Neural crest cell (in vitro differentiated cells): ENCODE results near the gene TMEM131L. TPM values are rescaled to one million over a fixed set of nuclear protein-coding genes. Genes with fewer than 3 reads are reported as not detected.

ENCODE experiments used
- DNase-seq: peaks from one replicate; pipeline ENCODE4 v3.0.0; 2021; ENCODE audit warnings: low read depth, mixed read lengths, low spot score
- H3K27ac Mint-ChIP-seq: one replicate; pipeline ENCODE4 v1.8.0; 2021; ENCODE audit warnings: mild to moderate bottlenecking, mixed read lengths; ENCODE audit not compliant: unreplicated experiment
- H3K27me3 Mint-ChIP-seq: 2 replicates; pipeline ENCODE4 v1.8.0; 2021; ENCODE audit warnings: low read depth, mild to moderate bottlenecking, mixed read lengths
- H3K36me3 Mint-ChIP-seq: 2 replicates; pipeline ENCODE4 v1.8.0; 2021; ENCODE audit warnings: low read depth, mild to moderate bottlenecking, mixed read lengths
- H3K4me1 Mint-ChIP-seq: 2 replicates; pipeline ENCODE4 v1.8.0; 2021; ENCODE audit warnings: mixed read lengths
- H3K4me3 Mint-ChIP-seq: one replicate; pipeline ENCODE4 v1.8.0; 2021; ENCODE audit warnings: mild to moderate bottlenecking, mixed read lengths
- H3K9me3 Mint-ChIP-seq: 2 replicates; pipeline ENCODE4 v1.8.0; 2021; ENCODE audit warnings: mixed read lengths
- CTCF ChIP-seq: fragments of 200-600 bp; sonication (generic); conservative IDR thresholded peaks from 2 replicates; pipeline ENCODE4 v1.5.0; 2021; ENCODE audit warnings: antibody characterized with exemption, mild to moderate bottlenecking
- total RNA-seq: library from RNA; stranded (reverse); gene quantifications from 2 replicates; pipeline ENCODE4 v1.2.1, GENCODE V29; 2021

The TMEM131L gene
- total RNA-seq, 1 donor from 2014 or later: 36.1 TPM

- Mint-ChIP-seq H3K27me3 (no peaks in the 10 kb centered on the region), H3K4me3 (no peak overlapping the region), H3K9me3 (no peaks in the 10 kb centered on the region), H3K27ac (no peak overlapping the region), H3K4me1 (peaks cover 15% of the 10 kb centered on the region), H3K36me3 (peaks cover 16% of the 10 kb centered on the region)
- no peak for TF ChIP-seq CTCF
- DNase-seq: no peak
These were observed 123.8 kb downstream of the TMEM131L start for GRCh38 chr4:153589703-153590595.

GRCh38 chr4:153591441-153591840, 125.3 kb downstream of the TMEM131L start:
- no peak for DNase-seq
- H3K27me3 Mint-ChIP-seq: no peaks in the 10 kb centered on the region
- H3K4me1 Mint-ChIP-seq: peaks cover 15% of the 10 kb centered on the region
- H3K36me3 Mint-ChIP-seq: peaks cover 16% of the 10 kb centered on the region
- no peak overlapping the region for H3K27ac Mint-ChIP-seq
- no peak for TF ChIP-seq CTCF
- H3K9me3 Mint-ChIP-seq: no peaks in the 10 kb centered on the region
- H3K4me3 Mint-ChIP-seq: no peak overlapping the region

- Mint-ChIP-seq H3K4me3 (no peak overlapping the region), H3K27ac (no peak overlapping the region), H3K4me1 (peaks cover 15% of the 10 kb centered on the region), H3K9me3 (no peaks in the 10 kb centered on the region), H3K27me3 (no peaks in the 10 kb centered on the region), H3K36me3 (peaks cover 14% of the 10 kb centered on the region)
- DNase-seq: no peak
- no peak for TF ChIP-seq CTCF
These were observed 125.9 kb downstream of the TMEM131L start for GRCh38 chr4:153592064-153592463.

GRCh38 chr4:153593161-153593560, 127.0 kb downstream of the TMEM131L start:
- no peaks in the 10 kb centered on the region for H3K9me3 Mint-ChIP-seq

GRCh38 chr4:153594210-153594609, 128.1 kb downstream of the TMEM131L start:
- Mint-ChIP-seq H3K27me3 (no peaks in the 10 kb centered on the region), H3K4me1 (peaks cover 9% of the 10 kb centered on the region), H3K9me3 (no peaks in the 10 kb centered on the region), H3K36me3 (peaks cover 18% of the 10 kb centered on the region), H3K4me3 (no peak overlapping the region), H3K27ac (no peak overlapping the region)
- no peak for TF ChIP-seq CTCF
- no peak for DNase-seq

More at GRCh38 chr4:153593161-153593560, 127.0 kb downstream of the TMEM131L start:
- no peak for TF ChIP-seq CTCF
- H3K36me3 Mint-ChIP-seq: peaks cover 15% of the 10 kb centered on the region
- no peak overlapping the region for H3K27ac Mint-ChIP-seq
- no peak for DNase-seq
- no peak overlapping the region for H3K4me3 Mint-ChIP-seq
- H3K4me1 Mint-ChIP-seq: peaks cover 9% of the 10 kb centered on the region
- H3K27me3 Mint-ChIP-seq: no peaks in the 10 kb centered on the region
